Breast epithelium (tissue), 3 donors: ENCODE measurements around the gene KRT15.

Experiments
- POLR2A ChIP-seq: fragments of 450-650 bp; IDR thresholded peaks from one replicate; pipeline ENCODE4 v1.6.1; 2016; ENCODE audit warnings: antibody characterized with exemption, mild to moderate bottlenecking, moderate library complexity
- POLR2AphosphoS5 ChIP-seq, 3 donors: sonication (generic); formaldehyde crosslinking; IDR thresholded peaks; one replicate each; pipeline ENCODE4 v1.6.1; 2017; ENCODE audit warnings: antibody characterized with exemption in 3 of 3
- TF ChIP-seq, protein P1 (sequence below), 3 donors: fragments of 450-650 bp; IDR thresholded peaks; one replicate each; pipeline ENCODE4 v1.5.1; 2016 to 2017; ENCODE audit warnings: antibody characterized with exemption in 3 of 3, mild to moderate bottlenecking in 3 of 3, moderate library complexity in 3 of 3

DNA sequence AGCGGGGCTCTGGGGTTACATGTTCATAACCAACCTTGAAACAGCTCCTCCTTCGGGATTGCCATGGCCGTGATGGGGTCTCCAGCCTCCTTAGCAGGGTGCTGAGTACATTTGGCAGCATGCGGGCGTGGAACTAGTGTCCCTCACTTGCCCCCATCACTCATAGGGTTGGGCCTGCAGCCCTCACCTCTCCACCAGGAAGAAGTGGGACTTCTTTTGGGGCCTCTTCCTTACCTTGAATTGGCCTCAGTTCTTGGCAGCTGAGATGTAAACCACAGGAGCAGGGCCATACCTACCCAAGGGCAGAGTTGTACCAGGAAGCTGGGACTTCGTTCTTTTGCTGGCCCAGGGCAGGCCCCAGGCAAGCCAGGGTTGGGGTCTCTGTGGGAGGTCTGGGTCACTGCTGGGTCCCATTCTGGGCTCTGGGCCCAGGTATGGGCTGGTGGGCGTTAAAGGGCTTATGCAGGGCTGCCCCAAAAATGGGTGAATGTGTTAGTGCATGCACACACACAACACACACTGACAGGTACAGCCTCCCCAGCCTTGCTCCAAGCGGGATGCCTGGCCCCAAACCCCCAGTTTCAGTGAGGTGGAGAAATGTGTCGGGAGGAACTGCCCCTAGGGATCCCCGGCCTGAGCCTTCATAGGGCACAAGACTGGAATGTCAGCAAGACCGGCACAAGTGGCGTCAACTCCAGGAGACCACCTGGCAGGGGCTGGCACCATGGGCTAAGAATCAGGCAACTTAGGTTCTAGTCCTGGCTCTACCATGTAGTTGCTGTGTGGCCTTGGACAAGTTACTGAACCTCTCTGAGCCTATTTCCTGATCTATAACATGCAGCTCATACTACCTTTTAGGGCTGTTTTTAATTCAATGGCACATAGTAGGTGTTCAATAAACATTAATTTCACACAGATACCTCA lies 3.9 kb upstream of the KRT15 start:
- TF ChIP-seq, protein P1, sequence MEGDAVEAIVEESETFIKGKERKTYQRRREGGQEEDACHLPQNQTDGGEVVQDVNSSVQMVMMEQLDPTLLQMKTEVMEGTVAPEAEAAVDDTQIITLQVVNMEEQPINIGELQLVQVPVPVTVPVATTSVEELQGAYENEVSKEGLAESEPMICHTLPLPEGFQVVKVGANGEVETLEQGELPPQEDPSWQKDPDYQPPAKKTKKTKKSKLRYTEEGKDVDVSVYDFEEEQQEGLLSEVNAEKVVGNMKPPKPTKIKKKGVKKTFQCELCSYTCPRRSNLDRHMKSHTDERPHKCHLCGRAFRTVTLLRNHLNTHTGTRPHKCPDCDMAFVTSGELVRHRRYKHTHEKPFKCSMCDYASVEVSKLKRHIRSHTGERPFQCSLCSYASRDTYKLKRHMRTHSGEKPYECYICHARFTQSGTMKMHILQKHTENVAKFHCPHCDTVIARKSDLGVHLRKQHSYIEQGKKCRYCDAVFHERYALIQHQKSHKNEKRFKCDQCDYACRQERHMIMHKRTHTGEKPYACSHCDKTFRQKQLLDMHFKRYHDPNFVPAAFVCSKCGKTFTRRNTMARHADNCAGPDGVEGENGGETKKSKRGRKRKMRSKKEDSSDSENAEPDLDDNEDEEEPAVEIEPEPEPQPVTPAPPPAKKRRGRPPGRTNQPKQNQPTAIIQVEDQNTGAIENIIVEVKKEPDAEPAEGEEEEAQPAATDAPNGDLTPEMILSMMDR (IDR thresholded peaks at IDR 0.05): no peak
- TF ChIP-seq POLR2AphosphoS5 (IDR thresholded peaks at IDR 0.05): peak in 2 of 3 donors; percentile 33 to 49
- TF ChIP-seq POLR2A: no peak
